Liver (tissue), 9 donors: ENCODE data around the gene ZNF862. TPM values are rescaled to one million over a fixed set of nuclear protein-coding genes. Genes with fewer than 3 reads are reported as not detected.

Experiments used
- DNase-seq: peaks from one replicate; pipeline ENCODE4 v3.0.0-alpha.2; 2017; ENCODE audit warnings: low spot score
- H3K27ac ChIP-seq, 2 donors: one replicate each; pipeline ENCODE4 v1.7.0; 2013; ENCODE audit warnings: inconsistent platforms in 2 of 2, low read length in 2 of 2, control low read depth in 1 of 2, low read depth in 1 of 2, mild to moderate bottlenecking in 1 of 2
- H3K27me3 ChIP-seq, 4 donors: one replicate each; pipeline versions ENCODE4 v1.6.1 to v1.7.0; 2013; ENCODE audit warnings: low read length in 3 of 4, inconsistent platforms in 1 of 4, mild to moderate bottlenecking in 1 of 4, moderate library complexity in 1 of 4; ENCODE audit not compliant: control insufficient read depth in 4 of 4, insufficient read depth in 4 of 4
- H3K36me3 ChIP-seq, 4 donors: one replicate each; pipeline versions ENCODE4 v1.6.1 to v1.7.0; 2013; ENCODE audit warnings: low read length in 3 of 4, mild to moderate bottlenecking in 3 of 4, low read depth in 1 of 4, moderate library complexity in 1 of 4; ENCODE audit not compliant: control insufficient read depth in 4 of 4, insufficient read depth in 3 of 4
- H3K4me1 ChIP-seq, 4 donors: one replicate each; pipeline versions ENCODE4 v1.6.1 to v1.7.0; 2013; ENCODE audit warnings: low read length in 3 of 4, mild to moderate bottlenecking in 3 of 4, moderate library complexity in 1 of 4; ENCODE audit not compliant: control insufficient read depth in 4 of 4, insufficient read depth in 4 of 4
- H3K4me3 ChIP-seq, 3 donors: one replicate each; pipeline versions ENCODE4 v1.6.1 to v1.7.0; 2013; ENCODE audit warnings: low read length in 3 of 3, control low read depth in 1 of 3, low read depth in 1 of 3, mild to moderate bottlenecking in 1 of 3
- H3K9ac ChIP-seq, 2 donors: one replicate each; pipeline ENCODE4 v1.7.0; 2013; ENCODE audit warnings: low read length in 2 of 2, mild to moderate bottlenecking in 2 of 2, moderate library complexity in 2 of 2, control low read depth in 1 of 2, low read depth in 1 of 2
- H3K9me3 ChIP-seq, 4 donors: one replicate each; pipeline versions ENCODE4 v1.6.1 to v1.7.0; 2013; ENCODE audit warnings: low read length in 3 of 4; ENCODE audit not compliant: control insufficient read depth in 4 of 4
- ATF3 ChIP-seq: IDR thresholded peaks from 2 replicates; pipeline ENCODE4 v1.6.1; 2016; ENCODE audit warnings: antibody characterized with exemption
- CTCF ChIP-seq: fragments of 150-350 bp; IDR thresholded peaks from 2 replicates; pipeline ENCODE4 v1.5.1; 2017; ENCODE audit warnings: improper control_type of control experiment, low read depth, low read length; ENCODE audit not compliant: missing input control
- EGR1 ChIP-seq, 2 donors: IDR thresholded peaks; 2 replicates each; pipeline ENCODE4 v1.6.1; 2016 to 2018; ENCODE audit warnings: antibody characterized with exemption in 2 of 2, low read depth in 2 of 2
- FOXA1 ChIP-seq: IDR thresholded peaks from 2 replicates; pipeline ENCODE4 v1.6.1; 2016; ENCODE audit warnings: antibody characterized with exemption
- FOXA2 ChIP-seq: IDR thresholded peaks from 2 replicates; pipeline ENCODE4 v1.6.1; 2016; ENCODE audit warnings: antibody characterized with exemption
- GABPA ChIP-seq, 2 donors: IDR thresholded peaks in 1 of 2; conservative IDR thresholded peaks in 1 of 2; 2 replicates each; pipeline ENCODE4 v1.6.1; 2016; ENCODE audit warnings: antibody characterized with exemption in 2 of 2, mild to moderate bottlenecking in 1 of 2, moderate library complexity in 1 of 2
- HNF4G ChIP-seq: IDR thresholded peaks from 2 replicates; pipeline ENCODE4 v1.6.1; 2016; ENCODE audit warnings: antibody characterized with exemption
- JUND ChIP-seq, 2 donors: IDR thresholded peaks; 2 replicates each; pipeline ENCODE4 v1.6.1; 2016; ENCODE audit warnings: antibody characterized with exemption in 2 of 2
- MAX ChIP-seq: IDR thresholded peaks from 2 replicates; pipeline ENCODE4 v1.6.1; 2016; ENCODE audit warnings: antibody characterized with exemption
- NR2F2 ChIP-seq: IDR thresholded peaks from 2 replicates; pipeline ENCODE4 v1.6.1; 2016; ENCODE audit warnings: antibody characterized with exemption
- RAD21 ChIP-seq, 2 donors: IDR thresholded peaks; 2 replicates each; pipeline ENCODE4 v1.6.1; 2016; ENCODE audit warnings: antibody characterized with exemption in 2 of 2, mild to moderate bottlenecking in 2 of 2
- REST ChIP-seq: IDR thresholded peaks from 2 replicates; pipeline ENCODE4 v1.6.1; 2016; ENCODE audit warnings: antibody characterized with exemption, mild to moderate bottlenecking
- RXRA ChIP-seq, 2 donors: IDR thresholded peaks; 2 replicates each; pipeline ENCODE4 v1.6.1; 2017 to 2018; ENCODE audit warnings: antibody characterized with exemption in 2 of 2, mild to moderate bottlenecking in 1 of 2
- SP1 ChIP-seq: IDR thresholded peaks from 2 replicates; pipeline ENCODE4 v1.6.1; 2018; ENCODE audit warnings: antibody characterized with exemption, mild to moderate bottlenecking
- TAF1 ChIP-seq: conservative IDR thresholded peaks from 2 replicates; pipeline ENCODE4 v1.6.1; 2016; ENCODE audit warnings: antibody characterized with exemption, mild to moderate bottlenecking
- YY1 ChIP-seq: IDR thresholded peaks from 2 replicates; pipeline ENCODE4 v1.6.1; 2016; ENCODE audit warnings: antibody characterized with exemption, mild to moderate bottlenecking
- ZBTB33 ChIP-seq: IDR thresholded peaks from 2 replicates; pipeline ENCODE4 v1.6.1; 2016; ENCODE audit warnings: antibody characterized with exemption
- WGBS: extraction: QIAGEN DNeasy Blood & Tissue Kit; methylation state at CpG from one replicate; pipeline ENCODE4 v1.1.7; 2013; 5-methylcytosine and 5-hydroxymethylcytosine counted together
- polyA plus RNA-seq, 2 donors: library from polyadenylated mRNA; stranded (reverse) in 1 of 2; unstranded in 1 of 2; fragments of 200-250 nt in 1 of 2; fragments of >200 nt in 1 of 2; fragmentation: Nextera tagmentation in 1 of 2; extraction: Ambion mirVana in 1 of 2; gene quantifications; one replicate each; pipeline versions ENCODE4 v1.2.1 to v1.2.3, GENCODE V29; 2013 to 2015
- total RNA-seq, 2 donors: library from RNA; depleted of rRNA; stranded (reverse); fragments of >200 nt; gene quantifications; one replicate each; pipeline ENCODE4 v1.2.3, GENCODE V29; 2014
- donor health status: healthy.
- donor health status: healthy.
- donor health status: healthy.
- donor health status: healthy.
- donor health status: healthy.

ZNF862 gene
- total and polyA plus RNA-seq, 4 donors, result 1.9 to 9.4 (median 3.8) TPM

- no peak overlapping the region for H3K4me3 ChIP-seq
Measured at GRCh38 chr7:149822353-149822943, 15.7 kb upstream of the ZNF862 start.

More at GRCh38 chr7:149822353-149822943, 15.7 kb upstream of the ZNF862 start:
- Histone ChIP-seq H3K4me1 (peaks cover 0 to 17% (median 7%) of the 10 kb centered on the region in 4 donors), H3K9ac (no peak overlapping the region), H3K27me3 (no peaks in the 10 kb centered on the region), H3K36me3 (peaks cover 0 to 2% (median 0%) of the 10 kb centered on the region in 4 donors), H3K27ac (no peak overlapping the region), H3K9me3 (no peaks in the 10 kb centered on the region)
- TF ChIP-seq ZBTB33, result no peak
- no peak for TF ChIP-seq CTCF
- no peak for TF ChIP-seq TAF1
- TF ChIP-seq SP1, result no peak
- no peak for TF ChIP-seq NR2F2
- no peak for TF ChIP-seq FOXA2
- no peak for TF ChIP-seq MAX
- no peak for TF ChIP-seq YY1
- TF ChIP-seq ATF3, result no peak
- no peak for TF ChIP-seq RXRA (IDR thresholded peaks at IDR 0.05)
- TF ChIP-seq JUND (IDR thresholded peaks at IDR 0.05), result no peak
- no peak for TF ChIP-seq HNF4G
- no peak for TF ChIP-seq EGR1 (IDR thresholded peaks at IDR 0.05; ENCODE audit: low read depth in 2 of 2)
- TF ChIP-seq FOXA1, result no peak
- no peak for TF ChIP-seq REST
- no peak for TF ChIP-seq RAD21 (IDR thresholded peaks at IDR 0.05)
- no peak for TF ChIP-seq GABPA (IDR thresholded peaks at IDR 0.05 in 1 of 2, conservative IDR thresholded peaks at IDR 0.05 in 1 of 2)
- DNase-seq, result no peak
- 77% methylated on average over 22 of the region's 22 CpGs for WGBS
